MCF 10A (cell line): ENCODE results near the gene TMEM37. TPM values are rescaled to one million over a fixed set of nuclear protein-coding genes. Genes with fewer than 3 reads are reported as not detected.
"Not testable (repeated sequence)": the region's sequence is repeated elsewhere in the genome, so short reads cannot be mapped to it uniquely, and the experiment has no call there.

Experiments used
- BruUV-seq: library from RNA; stranded (reverse); fragments of 400-500 nt; replicated peaks from 2 replicates; lab custom pipeline; 2021; lab: Mats Ljungman, UMichigan
- CTCF ChIA-PET: fragments of 300-600 bp; sonication (Branson Sonifier 250); formaldehyde crosslinking; extraction: SDS; loops from one replicate; lab custom pipeline; 2021; ENCODE audit warnings: antibody characterized with exemption, inconsistent platforms; lab: Yijun Ruan, JAX
- POLR2A ChIA-PET: fragments of 300-600, 350-650 bp; sonication (Branson Sonifier 250); formaldehyde crosslinking; extraction: SDS; loops from one replicate; lab custom pipeline; 2020; ENCODE audit warnings: antibody characterized with exemption, inconsistent platforms; lab: Yijun Ruan, JAX
- DNase-seq: peaks from one replicate; pipeline ENCODE4 v3.0.0-alpha.2; 2018; ENCODE audit not compliant: unreplicated experiment
- H3K27ac Mint-ChIP-seq: one replicate; pipeline ENCODE4 v1.8.0; 2022; ENCODE audit warnings: mild to moderate bottlenecking, low read depth, mixed read lengths; ENCODE audit not compliant: unreplicated experiment
- H3K27me3 Mint-ChIP-seq: one replicate; pipeline ENCODE4 v1.8.0; 2022; ENCODE audit warnings: mixed read lengths; ENCODE audit not compliant: insufficient read depth, unreplicated experiment
- H3K36me3 Mint-ChIP-seq: one replicate; pipeline ENCODE4 v1.8.0; 2022; ENCODE audit warnings: mild to moderate bottlenecking, moderate library complexity, mixed read lengths; ENCODE audit not compliant: insufficient read depth, unreplicated experiment
- H3K4me1 Mint-ChIP-seq: one replicate; pipeline ENCODE4 v1.8.0; 2022; ENCODE audit warnings: mixed read lengths; ENCODE audit not compliant: insufficient read depth, unreplicated experiment
- H3K4me3 Mint-ChIP-seq: one replicate; pipeline ENCODE4 v1.8.0; 2022; ENCODE audit warnings: mild to moderate bottlenecking, moderate library complexity, mixed read lengths; ENCODE audit not compliant: unreplicated experiment
- H3K9me3 Mint-ChIP-seq: one replicate; pipeline ENCODE4 v1.8.0; 2022; ENCODE audit warnings: mixed read lengths; ENCODE audit not compliant: unreplicated experiment
- CTCF ChIP-seq: fragments of 200-600 bp; IDR thresholded peaks from one replicate; pipeline ENCODE4 v1.8.0; 2022; ENCODE audit warnings: antibody characterized with exemption, mild to moderate bottlenecking; ENCODE audit not compliant: unreplicated experiment
- intact Hi-C: fragments of 100-400 bp; cut with micrococcal nuclease; formaldehyde crosslinking; loops from 2 replicates; pipeline ENCODE4 v1.14.1; 2022
- total RNA-seq: library from RNA; stranded (reverse); gene quantifications from 2 replicates; pipeline ENCODE4 v1.2.3, GENCODE V29; 2022

Gene TMEM37
- total RNA-seq, 1 experiment from 2014 or later: not detected

GRCh38 chr2:119402645-119403560 is 28.8 kb upstream of the TMEM37 start:
- DNase-seq: peak; percentile 30
- no TSS peak for BruUV-seq
- TF ChIP-seq CTCF: no peak

GRCh38 chr2:119403618-119404017 is 28.0 kb upstream of the TMEM37 start:
- H3K4me3 Mint-ChIP-seq, H3K27me3 Mint-ChIP-seq, DNase-seq, intact Hi-C loops, POLR2A ChIA-PET, H3K36me3 Mint-ChIP-seq, H3K9me3 Mint-ChIP-seq, H3K27ac Mint-ChIP-seq, BruUV-seq: not testable (repeated sequence)
- peaks cover 11% of the 10 kb centered on the region for H3K4me1 Mint-ChIP-seq
- CTCF ChIA-PET: interaction anchor here (0.6 to 5.6 kb wide), 4 partner anchors 38 to 1647 kb away, joined by 3 to 100 read pairs (median 3); no protein-coding TSS in a partner anchor

More at GRCh38 chr2:119402645-119403560, 28.8 kb upstream of the TMEM37 start:
- CTCF ChIA-PET: interaction anchor here (0.6 to 5.6 kb wide), 4 partner anchors 48 to 254 kb away, joined by 3 to 100 read pairs (median 3); no protein-coding TSS in a partner anchor
- H3K9me3 Mint-ChIP-seq: no peaks in the 10 kb centered on the region
- intact Hi-C loops: no loop called here
- peaks cover 16% of the 10 kb centered on the region for H3K4me1 Mint-ChIP-seq
- no peaks in the 10 kb centered on the region for H3K27me3 Mint-ChIP-seq
- H3K4me3 Mint-ChIP-seq: no peak overlapping the region
- POLR2A ChIA-PET: interaction anchor here (0.6 to 1.2 kb wide), 2 partner anchors 8 to 16 kb away, joined by 3 to 4 read pairs; no protein-coding TSS in a partner anchor
- H3K36me3 Mint-ChIP-seq: no peaks in the 10 kb centered on the region
- no peak overlapping the region for H3K27ac Mint-ChIP-seq

- Mint-ChIP-seq H3K4me3 (no peak overlapping the region), H3K27me3 (no peaks in the 10 kb centered on the region), H3K9me3 (no peaks in the 10 kb centered on the region), H3K4me1 (peaks cover 6% of the 10 kb centered on the region), H3K36me3 (no peaks in the 10 kb centered on the region), H3K27ac (no peak overlapping the region)
- CTCF ChIA-PET: interaction anchor here (0.6 to 5.6 kb wide), 6 partner anchors 15 to 274 kb away, joined by 3 to 100 read pairs (median 4); partner anchors contain the start of gene TMEM177
- POLR2A ChIA-PET: interaction anchor here (1.4 kb wide), 1 partner anchor 71 kb away, joined by 6 read pairs; no protein-coding TSS in a partner anchor
- intact Hi-C loops: no loop called here
- no peak for DNase-seq
- no peak for TF ChIP-seq CTCF
- BruUV-seq: no TSS peak
Observed at GRCh38 chr2:119405151-119405550, 26.5 kb upstream of the TMEM37 start.

GRCh38 chr2:119407430-119408220 is 24.0 kb upstream of the TMEM37 start:
- Mint-ChIP-seq H3K4me3 (no peak overlapping the region), H3K9me3 (no peaks in the 10 kb centered on the region), H3K4me1 (peaks cover 6% of the 10 kb centered on the region), H3K27ac (no peak overlapping the region), H3K27me3 (no peaks in the 10 kb centered on the region), H3K36me3 (no peaks in the 10 kb centered on the region)
- no TSS peak for BruUV-seq
- ChIA-PET CTCF (interaction anchor here (0.6 to 5.6 kb wide), 31 partner anchors 9 to 1649 kb away, joined by 3 to 124 read pairs (median 4); no protein-coding TSS in a partner anchor), POLR2A (no interaction called here)
- DNase-seq: peak; percentile 64
- intact Hi-C loops: loop anchor here (1.0 kb wide), 3 partner anchors 69 to 253 kb away; no protein-coding TSS in a partner anchor
- peak; percentile 66 for TF ChIP-seq CTCF
